ENCODE measurements around the gene ITGB1.
A peak's percentile ranks its signal among the peaks of the same experiment; 100 is the strongest.
"Not testable (repeated sequence)": the region's sequence is repeated elsewhere in the genome, so short reads cannot be mapped to it uniquely, and the experiment has no call there.

ITGB1 gene

DNA sequence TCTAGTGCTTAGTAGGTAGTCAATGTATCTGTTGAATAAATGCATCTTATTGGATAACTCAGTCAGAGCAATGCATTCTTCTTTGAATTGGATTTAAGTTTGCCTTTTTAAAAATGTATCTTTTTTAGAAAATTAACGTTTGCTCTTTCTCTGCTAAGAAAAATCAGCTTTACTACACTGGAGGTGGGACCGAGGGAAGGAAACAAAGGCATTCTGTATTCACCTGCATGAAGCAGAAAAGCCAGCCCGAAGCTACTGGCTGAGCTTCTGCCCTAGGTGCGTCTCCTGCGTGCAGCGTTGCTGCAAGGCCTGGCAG lies 22.2 kb upstream of the ITGB1 start:
- no peak for DNase-seq

DNA sequence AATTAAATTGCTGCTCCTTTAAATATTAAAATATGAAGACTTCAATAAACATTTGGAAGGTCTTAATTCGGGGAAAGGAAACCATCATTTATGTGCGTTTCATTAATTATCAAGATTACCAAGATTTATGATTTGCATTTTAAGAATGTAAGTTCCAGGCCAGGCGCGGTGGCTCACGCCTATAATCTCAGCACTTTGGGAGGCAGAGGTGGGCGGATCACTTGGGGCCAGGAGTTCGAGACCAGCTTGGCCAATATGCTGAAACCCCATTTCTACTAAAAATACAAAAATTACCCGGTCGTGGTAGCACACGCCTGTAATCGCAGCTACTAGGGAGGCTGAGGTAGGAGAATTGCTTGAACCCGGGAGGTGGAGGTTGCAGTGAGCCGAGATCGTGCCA lies 21.7 kb upstream of the ITGB1 start:
- DNase-seq: not testable (repeated sequence)

DNA sequence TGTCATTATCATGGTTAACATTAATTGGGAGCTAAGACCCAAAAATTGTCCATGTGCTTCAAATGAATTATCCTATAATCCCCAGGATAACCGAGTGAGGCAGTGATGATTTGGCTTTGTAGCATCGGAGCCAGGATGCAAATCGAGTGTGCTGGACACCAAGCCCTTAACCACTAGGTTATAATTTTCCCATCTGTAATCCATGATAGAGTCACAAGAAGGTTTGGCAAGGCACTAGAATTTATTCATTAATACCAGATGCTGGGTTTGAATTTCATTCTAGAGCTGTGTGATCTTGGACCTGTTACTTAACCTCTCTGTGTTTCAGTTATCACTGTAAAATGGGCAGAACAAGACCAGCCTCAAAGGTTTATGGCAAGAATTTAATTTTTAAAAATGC lies 21.0 kb upstream of the ITGB1 start:
- no peak for DNase-seq

DNA sequence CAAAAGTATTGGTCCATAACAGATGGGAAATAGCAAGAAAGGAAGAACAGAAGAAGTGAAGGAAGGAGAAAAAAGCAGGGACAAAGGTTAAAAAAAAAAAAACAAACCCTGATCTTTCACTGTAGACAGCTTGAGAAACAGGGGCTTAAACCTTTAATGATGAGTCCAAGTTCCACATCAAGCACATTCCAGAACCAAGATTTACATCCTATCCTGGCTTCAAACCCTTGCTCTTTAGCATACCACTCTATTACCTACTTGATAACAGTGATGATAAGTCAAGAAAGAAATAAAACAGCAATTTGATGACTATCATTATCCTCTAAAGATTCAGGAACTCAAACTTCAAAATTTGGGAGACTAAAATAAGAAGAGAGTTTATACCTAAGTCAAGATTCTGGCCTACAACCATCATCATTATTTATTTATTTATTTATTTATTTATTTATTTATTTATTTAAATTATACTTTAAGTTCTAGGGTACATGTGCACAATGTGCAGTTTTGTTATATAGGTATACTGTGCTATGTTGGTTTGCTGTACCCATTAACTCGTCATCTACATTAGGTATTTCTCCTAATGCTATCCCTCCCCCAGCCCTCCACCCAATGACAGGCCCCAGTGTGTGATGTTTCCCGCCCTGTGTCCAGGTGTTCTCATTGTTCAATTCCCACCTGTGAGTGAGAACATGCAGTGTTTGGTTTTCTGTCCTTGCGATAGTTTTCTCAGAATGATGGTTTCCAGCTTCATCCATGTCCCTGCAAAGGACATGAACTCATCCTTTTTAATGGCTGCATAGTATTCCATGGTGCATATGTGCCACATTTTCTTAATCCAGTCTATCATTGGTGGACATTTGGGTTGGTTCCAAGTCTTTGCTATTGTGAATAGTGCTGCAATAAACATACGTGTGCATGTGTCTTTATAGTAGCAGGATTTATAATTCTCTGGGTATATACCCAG lies 20.1 kb upstream of the ITGB1 start:
- not testable (repeated sequence) for DNase-seq

DNA sequence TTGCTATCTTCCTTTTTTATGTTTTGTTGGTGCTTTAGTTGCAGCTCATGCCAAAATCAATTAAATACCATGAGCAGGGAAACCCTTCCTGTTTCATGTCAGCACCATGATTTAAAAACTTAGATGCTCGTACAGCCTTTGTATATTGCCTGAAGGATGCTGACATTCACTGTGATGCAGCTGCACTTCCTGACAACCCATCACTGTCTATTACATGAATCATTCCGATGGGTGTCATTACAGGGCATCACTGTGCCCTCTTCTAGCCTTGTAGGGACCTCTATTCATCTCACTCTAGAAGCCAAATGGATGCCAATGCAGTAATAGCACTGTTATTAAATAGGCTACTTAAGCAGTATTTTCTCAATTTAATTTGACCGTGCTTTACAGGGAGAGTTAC lies 18.3 kb upstream of the ITGB1 start:
- no peak for DNase-seq

DNA sequence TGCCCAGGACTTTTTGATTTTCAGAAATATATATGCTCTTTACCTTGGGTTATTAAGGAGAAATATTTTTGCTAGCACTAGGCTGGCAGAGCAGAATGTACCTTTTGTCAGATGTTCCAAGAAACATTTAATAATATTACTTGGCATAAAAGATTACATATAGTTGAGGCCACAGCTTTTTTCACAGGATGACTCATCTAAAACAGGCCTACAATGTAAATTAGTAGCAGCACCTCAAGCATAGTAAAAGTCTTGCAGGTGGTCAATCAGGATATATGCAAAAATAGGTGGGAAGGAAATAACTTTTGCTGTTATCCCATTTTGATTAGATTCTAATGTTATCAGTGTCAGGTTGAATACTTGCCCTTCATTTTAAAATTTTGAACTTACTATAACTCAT lies 14.9 kb upstream of the ITGB1 start:
- no peak for DNase-seq

DNA sequence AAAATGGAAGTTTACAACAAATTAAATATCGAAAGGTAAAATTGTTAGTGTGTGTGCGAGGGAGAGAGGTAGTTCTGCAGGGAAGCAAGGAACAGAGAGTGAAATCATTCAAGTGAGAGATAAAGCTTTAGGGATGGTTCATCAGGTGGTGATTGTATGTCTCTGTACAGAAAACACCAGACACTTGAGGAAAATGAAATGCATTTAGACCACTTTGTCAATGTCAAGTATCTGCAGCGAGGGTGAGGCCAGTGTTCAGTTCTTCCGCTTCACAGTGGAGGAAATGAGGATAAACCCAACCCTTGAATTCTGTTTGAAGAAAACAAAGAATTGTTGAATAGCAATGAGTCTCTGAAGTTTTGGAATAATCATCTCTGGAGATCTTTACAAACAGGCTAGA lies 14.4 kb upstream of the ITGB1 start:
- no peak for DNase-seq

DNA sequence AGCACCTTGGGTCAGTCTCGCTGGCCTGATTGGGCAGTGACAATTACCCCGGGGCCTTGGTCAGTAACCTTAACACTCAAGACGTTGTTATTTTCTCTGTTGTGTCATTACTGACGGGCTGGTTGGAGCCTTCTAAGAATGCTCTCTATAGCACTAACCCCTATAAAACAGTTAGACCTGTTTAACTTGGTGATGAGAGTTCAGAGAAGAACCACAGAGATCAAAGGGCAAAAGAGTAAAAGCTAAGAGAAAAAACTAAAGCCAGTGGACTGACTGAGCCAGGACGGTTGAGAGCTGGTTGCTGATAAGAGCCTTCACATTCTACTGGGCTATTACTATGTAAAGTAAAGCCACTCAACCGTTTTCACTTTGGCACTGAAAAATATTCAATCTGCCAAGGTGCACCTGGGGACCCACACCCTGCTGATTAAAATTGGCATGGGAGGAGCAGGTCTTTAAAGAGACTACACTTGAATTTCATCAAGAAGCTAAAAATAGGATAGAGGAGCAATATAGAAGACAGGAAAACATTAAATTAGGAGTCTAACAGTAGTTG lies 13.6 kb upstream of the ITGB1 start:
- DNase-seq: no peak

DNA sequence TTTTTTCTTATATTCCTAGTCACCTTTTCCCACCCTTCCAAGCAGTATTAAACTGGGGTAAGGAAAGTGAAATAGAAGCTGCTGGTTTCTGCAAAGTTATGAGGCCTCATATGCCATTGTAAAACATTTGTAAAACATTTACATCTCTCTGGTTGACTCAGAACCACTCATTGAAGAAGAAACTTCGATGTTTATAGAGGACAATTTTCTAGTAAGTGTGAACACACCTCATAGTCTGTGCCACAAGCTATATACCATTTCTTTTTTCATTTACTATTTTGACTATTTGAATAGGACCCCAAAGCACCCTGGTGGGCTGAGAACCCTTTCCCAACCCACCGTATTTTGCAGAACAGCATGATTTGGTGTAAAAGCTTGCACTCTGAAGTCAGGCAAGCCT lies 12.9 kb upstream of the ITGB1 start:
- DNase-seq: no peak

DNA sequence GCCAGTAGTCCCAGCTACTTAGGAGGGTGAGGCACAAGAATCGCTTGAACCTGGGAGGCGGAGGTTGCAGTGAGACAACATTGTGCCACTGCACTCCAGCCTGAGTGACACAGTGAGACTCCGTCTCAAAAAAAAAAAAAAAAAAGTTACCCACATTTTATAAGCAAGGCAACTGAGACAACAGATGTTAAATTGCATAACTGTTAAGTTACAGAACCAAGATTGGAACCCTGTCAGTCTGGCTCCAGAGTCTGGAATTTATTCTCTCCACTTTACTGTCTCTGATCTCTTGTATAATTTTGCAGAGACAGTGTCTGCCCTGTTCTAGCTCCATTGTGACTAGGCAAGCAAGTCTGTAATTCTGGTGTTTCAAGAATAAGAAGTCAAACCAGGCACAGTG lies 6.2 kb upstream of the ITGB1 start:
- DNase-seq: no peak

DNA sequence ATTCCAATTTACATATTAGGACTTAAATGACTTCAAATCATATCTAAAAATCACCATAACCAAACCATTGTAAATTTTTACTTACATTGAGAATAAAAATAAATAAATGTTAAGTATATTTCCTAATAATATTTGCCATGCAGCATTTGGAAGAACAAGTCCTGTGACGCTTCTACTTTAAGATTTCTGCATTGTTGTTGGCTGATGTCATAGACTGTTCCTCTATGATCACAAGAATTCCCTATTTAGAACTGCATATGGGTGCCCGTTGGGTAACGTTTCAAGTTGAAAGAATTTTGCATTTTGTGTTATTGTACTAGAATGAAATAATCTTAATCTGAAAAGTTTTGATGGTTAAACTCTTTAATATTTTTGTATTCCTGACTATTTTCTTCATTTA lies 5.1 kb upstream of the ITGB1 start:
- peak; percentile 71 to 81 for DNase-seq

DNA sequence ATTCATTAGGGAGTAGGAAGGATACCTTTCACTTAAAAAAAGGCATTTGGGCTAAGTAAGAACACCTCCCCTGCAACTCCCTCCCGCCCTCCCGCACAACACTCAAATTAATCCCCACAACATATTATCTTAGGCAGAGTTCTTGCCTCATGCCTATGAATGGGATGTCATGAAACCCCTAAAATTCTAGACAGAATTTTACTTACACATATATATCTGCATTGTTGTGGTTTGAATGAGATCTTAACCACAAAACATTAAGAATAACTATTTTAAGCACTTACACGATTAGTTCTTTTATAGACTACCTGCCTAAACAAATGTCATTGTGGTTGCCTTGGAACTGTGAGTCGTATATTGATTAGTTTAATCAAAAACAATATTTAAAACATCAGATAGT lies 4.5 kb upstream of the ITGB1 start:
- DNase-seq: no peak

DNA sequence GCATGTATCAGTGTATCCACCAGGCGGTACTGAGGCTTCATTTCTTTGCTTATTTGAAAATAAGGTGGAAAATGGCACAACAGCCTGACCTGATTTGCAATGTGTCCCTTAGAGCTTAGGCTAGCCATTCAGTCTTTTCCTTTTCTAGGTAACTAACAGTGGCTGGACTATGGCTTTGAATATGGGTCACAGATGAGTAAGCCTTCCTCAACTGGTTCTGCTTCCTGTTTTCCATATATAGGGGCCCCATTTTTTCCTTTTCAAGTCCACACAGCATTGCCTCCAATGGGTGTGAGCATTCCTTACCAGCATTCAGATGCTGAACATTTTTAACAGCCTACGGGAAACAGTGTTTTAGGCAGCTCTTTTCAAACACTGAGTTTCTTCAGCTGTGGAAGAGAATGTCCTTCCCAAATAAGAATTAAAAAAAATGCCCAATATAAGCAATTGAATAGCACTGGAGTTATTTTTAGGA lies 3.9 kb upstream of the ITGB1 start:
- peak; percentile 76 to 77 for DNase-seq

DNA sequence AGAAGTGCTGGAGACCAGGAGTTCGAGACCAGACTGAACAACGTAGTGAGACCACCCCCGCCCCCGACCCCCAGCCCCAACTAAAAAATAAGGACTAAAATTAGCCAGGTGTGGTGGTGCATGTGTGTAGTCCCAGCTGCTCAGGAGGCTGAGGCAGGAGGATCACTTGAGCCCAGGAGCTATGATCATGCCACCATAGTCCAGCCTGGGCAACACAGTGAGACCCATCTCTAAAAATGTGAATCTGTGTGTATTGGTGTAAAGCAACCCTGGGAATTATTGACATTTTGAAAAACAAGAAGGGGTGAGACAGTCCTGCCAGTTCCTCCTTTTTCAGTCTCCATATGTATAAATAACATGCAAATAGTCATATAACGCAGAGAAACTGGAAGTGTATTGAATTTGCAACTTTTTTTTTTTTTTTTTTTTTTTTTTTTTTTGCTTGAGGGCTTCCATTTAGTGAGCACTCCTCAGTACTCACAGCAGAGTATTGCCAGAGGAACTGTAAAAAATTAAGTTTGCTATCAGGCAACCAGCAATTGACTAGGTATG lies 3.4 kb upstream of the ITGB1 start:
- DNase-seq: peak; percentile 63 to 80

DNA sequence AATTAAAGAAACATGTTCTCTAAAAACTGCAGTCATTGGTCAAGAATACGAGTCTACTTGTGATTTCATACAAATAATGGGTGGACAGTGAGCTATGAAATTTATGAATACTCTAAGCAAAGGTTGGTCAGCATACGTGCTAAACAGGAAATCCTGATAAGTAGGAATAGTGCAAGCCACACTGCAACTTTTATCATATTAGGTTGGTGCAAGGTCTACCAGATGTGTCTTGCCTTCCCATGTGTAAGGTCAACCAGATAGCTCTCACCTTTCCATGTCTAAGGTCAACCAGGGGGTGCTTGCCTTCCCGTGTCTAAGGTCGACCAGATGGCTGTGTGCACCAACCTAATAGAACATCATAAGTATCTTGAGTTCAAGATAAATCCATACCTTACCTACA lies 2.0 kb upstream of the ITGB1 start:
- peak in 1 of 2 donors; percentile 22 for DNase-seq

DNA sequence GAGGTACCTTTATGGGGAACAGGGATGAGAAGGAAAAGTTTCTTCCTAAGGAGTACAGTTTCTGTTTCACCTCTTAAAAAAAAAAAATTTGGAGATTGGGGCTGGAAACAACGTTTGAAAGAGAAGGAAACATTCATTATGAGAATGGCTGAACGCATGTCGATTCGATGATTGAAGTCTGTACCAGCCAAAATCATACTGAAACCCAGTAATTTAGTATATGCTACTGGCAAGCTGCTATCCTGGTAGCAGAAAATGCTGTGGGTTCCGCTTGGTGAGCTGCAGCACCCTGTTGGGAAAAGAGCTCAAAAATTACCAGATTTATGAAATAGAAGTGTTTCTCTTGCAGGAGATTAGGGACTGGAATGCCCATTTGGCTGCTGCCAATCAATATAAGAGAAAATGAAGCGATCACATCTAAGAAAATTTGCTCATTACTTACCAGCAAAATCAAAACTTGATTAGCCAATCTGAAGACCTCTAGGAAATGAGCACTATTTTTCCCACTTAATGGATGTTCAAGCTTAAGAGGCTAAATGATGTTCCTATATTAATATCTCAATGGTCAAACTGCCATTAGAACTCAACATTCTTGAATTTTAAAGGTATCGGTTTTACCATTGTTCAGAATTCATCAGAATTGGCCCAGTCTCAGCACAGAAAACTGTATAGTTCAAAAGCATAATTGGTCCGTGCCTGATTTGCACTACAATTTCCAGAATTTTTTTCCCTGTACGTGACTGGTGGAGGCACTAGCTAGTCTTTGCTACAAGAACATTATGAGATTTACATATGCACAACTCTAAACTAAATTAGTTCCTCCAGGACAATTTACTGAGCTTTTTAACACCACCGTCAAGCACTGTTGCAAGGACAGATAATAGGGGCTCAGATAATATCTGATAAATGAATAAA lies 1.2 kb upstream of the ITGB1 start:
- DNase-seq: peak; percentile 32 to 38

DNA sequence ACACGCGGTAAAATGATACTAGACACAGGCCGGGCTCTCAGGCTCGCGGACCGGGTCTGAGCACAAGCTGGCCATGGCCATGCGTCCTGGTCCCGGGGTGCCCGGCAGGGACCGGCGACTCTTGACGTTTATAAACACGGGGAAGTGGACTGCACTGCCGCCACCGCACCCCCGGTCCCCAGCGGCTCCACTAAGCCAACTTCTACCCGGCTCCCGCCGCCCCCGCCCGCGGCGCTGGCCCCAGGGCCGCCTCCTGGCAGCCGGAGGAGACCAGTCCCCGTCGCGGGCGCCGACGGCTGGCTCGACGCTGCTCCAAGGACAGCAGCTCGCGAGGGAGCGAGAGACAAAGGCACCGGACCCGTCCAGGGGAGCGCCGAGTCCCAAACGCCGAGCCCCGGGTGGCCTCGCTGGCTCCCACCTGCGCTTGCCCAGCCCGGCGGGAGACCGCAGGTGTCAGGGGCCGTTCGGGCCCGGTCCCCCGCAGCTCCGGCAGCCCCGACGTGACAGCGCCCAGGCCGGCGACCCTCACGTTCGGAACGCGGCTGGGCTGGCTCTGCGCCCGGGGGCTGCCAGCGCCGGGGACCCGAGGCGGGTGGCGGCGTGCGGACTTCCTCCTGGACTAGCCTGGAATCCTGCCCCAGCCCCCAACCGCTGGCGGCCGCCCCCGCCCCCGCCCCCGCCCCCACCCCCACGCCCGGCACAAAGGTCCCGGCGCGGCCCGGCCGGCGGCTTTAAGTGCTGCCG lies 517 bp downstream of the ITGB1 start:
- DNase-seq: peak; percentile 68 to 70

DNA sequence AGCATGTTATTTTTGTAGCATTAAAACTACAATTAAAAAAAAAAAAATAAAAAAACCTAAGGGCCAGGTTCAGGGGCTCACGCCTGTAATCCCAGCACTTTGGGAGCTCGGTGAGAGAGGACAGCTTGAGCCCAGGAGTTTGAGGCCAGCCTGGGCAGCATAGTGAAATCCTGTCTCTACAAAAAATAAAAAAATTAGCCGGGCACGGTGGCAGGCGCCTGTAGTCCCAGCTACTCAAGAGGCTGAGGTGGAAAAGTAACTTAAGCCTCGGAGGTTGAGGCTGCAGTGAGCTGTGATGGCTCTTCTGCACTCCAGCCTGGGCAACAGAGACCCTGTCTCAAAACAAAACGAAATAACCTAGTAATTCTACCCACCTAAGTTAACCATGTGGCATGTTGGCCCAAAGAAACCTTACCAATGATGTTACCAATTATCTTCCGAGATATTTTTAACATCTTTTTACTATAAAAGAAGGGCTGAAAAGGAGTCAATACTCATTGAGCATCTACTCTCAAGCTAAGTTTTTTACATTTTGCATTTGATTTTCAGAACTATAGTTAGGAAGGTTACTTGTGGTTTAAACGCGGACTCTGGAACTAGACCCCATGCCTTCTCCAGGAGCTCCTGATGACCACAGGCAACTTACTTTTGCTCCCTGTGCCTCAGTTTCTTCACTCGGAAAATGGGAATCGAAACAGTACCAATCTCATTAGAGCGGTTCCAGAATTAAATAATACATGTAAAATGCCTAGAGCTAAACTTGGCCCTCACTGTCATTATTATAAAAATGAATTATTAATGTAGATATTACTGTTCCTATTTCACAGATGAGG lies 1.4 kb downstream of the ITGB1 start:
- DNase-seq: no peak

DNA sequence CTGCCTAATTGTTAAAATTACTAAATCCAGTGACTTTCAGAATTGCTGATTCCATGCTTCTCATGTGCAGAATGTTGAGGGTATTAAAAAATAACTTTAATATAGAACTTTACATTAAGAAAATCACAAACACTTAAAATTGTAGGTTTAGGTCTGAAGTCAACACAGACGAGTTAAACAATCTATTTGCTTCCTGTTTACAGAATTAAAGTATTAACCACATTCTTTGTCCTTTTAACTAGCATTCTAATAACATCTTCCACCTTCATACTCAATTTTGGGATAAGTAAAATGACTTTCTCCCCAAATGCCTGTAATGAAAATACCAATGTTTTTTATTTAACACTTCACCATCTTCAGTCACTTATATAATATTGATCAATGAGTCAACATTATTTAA lies 2.2 kb downstream of the ITGB1 start:
- DNase-seq: no peak

DNA sequence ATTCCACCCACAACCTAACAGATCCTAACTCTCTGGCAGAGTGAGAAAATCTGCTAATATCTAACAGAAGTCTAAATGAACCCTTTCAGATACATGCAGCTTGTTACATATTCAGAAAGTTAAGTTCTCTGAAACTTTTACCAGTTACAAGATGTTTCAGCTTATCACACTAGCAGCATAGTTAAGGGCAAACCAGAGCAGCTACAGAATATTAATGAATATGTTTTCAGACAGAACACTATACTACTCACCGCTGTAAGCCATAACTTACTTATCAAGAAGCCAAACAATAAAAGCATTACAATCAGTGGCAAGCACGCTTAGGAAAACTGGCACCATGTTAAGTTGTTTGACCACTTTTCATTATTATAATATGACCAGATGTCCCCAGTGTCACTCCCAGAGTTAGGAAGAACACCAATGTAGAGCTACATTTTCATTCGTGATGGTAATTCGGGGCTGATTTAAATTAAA lies 2.7 kb downstream of the ITGB1 start:
- no peak for DNase-seq

DNA sequence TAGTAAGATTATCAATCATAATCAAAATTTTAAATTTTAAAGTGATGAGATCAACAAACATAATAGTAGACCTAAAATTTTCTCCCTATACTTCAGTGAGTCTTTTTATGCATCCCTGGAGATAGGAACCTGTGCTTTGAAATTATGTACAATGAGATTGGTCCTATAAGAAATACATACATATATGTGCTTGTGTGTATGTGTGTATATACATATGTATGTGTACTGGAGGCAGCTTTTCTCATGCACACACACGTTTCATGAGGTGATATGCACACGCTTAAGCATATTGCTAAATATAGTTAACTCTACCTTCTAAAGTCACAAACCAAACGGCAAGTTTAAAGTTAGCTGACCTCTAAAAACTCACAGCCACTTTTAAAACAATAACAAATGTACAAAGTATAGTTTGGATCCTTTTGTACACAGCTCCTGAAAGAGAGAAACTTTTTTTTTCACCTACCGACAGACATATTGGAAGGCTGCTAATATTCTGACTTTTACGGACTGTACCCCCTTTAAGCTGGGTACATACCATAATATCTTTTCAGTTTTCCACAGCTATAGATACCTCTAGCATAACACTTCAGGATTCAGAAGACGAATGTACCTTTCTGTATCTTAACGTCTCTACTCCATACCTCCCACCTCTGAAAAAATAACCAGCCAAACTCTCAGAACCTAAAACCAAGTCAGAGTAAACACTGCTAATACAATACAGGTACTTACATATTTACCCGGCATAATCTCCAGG lies 3.3 kb downstream of the ITGB1 start:
- DNase-seq: no peak
